ENCODE measurements around the gene INPP4B.

Gene INPP4B

DNA sequence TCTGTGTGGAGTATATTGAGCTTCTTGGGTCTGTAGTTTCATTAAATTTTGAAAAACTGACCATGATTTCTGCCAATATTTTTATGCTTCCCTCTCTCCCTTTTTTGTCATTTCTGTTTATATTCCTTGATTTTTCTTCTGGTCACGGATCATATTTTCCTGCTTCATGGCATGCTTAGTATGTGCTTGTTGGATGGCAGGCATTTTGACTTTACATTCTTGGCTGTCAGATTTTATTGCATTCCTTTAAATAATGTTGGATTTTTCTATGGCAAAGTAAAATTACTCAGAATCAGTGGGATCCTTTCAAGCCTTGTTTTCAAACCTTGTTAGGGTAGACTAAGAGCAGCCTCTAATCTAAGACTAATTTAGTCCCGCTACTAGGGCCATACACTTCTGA lies 677.9 kb downstream of the INPP4B start:
- no peaks in the 10 kb centered on the region for H3K36me3 ChIP-seq (ENCODE audit: control insufficient read depth, insufficient read depth, low read length)
- H3K4me3 ChIP-seq (ENCODE audit: low read depth, low read length) = no peak overlapping the region
- no peaks in the 10 kb centered on the region for H3K4me1 ChIP-seq (ENCODE audit: control insufficient read depth, insufficient read depth, low read length)
- no peaks in the 10 kb centered on the region for H3K9me3 ChIP-seq (ENCODE audit: control insufficient read depth, insufficient read depth, low read length)
- no peak overlapping the region for H3K27ac ChIP-seq (ENCODE audit: low read depth, low read length)
- no peak overlapping the region for H3K9ac ChIP-seq (ENCODE audit: low read depth, low read length)
- no peaks in the 10 kb centered on the region for H3K27me3 ChIP-seq (ENCODE audit: control insufficient read depth, insufficient read depth, low read length)

DNA sequence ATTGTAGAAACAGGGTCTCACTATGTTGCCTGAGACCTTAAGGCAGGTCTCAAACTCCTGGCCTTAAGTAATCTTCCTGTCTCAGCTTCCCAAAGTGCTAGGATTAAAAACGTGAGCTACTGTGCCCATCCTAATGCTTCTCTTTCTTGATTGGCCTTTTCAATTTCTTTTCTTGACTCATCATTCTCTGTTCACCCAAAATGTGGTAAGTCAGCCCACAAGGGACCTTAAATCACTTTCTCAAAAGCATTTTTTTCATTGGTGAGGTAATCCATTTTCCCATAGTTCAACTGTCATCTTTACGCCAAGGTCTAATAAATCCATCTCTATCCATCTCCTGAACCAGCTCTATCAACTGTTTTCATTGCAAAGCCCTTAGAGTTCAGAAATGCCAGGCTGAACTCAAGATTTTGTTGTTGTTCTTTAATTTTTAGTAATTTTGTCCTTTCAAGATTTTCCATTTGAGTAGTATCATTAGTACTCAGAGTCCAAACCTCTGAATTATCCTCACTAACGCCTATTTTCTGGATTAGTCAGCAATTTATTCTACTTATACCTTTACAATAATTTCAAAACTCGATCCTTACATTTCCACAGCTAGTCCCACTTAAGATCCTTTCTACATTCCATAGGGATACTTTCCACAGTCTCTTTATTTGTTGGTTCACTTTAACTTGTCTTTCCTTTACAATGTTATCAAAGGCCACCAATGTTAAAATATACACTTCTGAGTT lies 681.2 kb downstream of the INPP4B start:
- Histone ChIP-seq H3K27me3 (ENCODE audit: control insufficient read depth, insufficient read depth, low read length) (no peaks in the 10 kb centered on the region), H3K9me3 (ENCODE audit: control insufficient read depth, insufficient read depth, low read length) (no peaks in the 10 kb centered on the region), H3K9ac (ENCODE audit: low read depth, low read length) (no peak overlapping the region), H3K36me3 (ENCODE audit: control insufficient read depth, insufficient read depth, low read length) (no peaks in the 10 kb centered on the region), H3K27ac (ENCODE audit: low read depth, low read length) (no peak overlapping the region), H3K4me3 (ENCODE audit: low read depth, low read length) (no peak overlapping the region), H3K4me1 (ENCODE audit: control insufficient read depth, insufficient read depth, low read length) (no peaks in the 10 kb centered on the region)

DNA sequence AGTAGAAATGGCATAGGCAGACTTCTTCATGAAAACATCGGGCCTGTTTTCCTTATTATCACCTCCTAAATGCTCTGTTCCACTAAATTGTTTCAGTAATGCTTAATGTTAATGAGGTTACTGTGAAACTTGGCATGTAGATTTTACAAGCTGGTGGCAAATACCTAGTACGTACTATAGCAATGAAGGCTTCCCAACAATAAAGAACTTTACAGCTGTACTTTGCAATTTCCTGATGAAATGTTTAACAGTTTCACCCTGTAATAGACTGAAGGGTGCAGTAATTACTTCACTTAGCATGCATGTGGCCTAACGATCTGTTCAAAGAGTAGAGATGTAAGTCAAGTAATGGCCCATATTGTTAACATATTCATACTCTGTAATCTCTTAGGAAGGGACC lies 685.0 kb downstream of the INPP4B start:
- no peak overlapping the region for H3K4me3 ChIP-seq (ENCODE audit: low read depth, low read length)
- H3K27me3 ChIP-seq (ENCODE audit: control insufficient read depth, insufficient read depth, low read length) = no peaks in the 10 kb centered on the region
- no peaks in the 10 kb centered on the region for H3K9me3 ChIP-seq (ENCODE audit: control insufficient read depth, insufficient read depth, low read length)
- H3K9ac ChIP-seq (ENCODE audit: low read depth, low read length) = no peak overlapping the region
- H3K4me1 ChIP-seq (ENCODE audit: control insufficient read depth, insufficient read depth, low read length) = no peaks in the 10 kb centered on the region
- H3K27ac ChIP-seq (ENCODE audit: low read depth, low read length) = no peak overlapping the region
- H3K36me3 ChIP-seq (ENCODE audit: control insufficient read depth, insufficient read depth, low read length) = no peaks in the 10 kb centered on the region

DNA sequence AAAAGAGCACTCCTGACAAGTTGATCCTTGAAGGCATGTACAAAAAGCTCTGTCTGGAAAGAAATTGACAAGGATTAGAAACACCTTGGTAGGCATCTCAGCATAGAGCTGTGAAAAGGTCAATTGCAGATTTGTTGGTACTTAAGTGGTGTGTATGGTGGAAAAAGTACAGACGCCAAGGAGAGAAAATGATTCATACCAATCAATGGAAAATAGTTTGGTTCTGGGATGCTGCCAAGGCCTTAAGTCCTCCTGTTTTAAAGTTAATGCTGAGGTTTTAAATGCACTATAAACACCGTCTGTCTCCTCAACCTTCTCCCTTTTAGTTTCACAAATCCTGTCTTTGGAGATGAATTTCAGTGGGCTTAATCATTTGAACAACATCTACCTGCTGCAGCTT lies 685.6 kb downstream of the INPP4B start:
- Histone ChIP-seq H3K27me3 (ENCODE audit: control insufficient read depth, insufficient read depth, low read length) (no peaks in the 10 kb centered on the region), H3K4me3 (ENCODE audit: low read depth, low read length) (no peak overlapping the region), H3K27ac (ENCODE audit: low read depth, low read length) (no peak overlapping the region), H3K9me3 (ENCODE audit: control insufficient read depth, insufficient read depth, low read length) (no peaks in the 10 kb centered on the region), H3K9ac (ENCODE audit: low read depth, low read length) (no peak overlapping the region), H3K36me3 (ENCODE audit: control insufficient read depth, insufficient read depth, low read length) (no peaks in the 10 kb centered on the region), H3K4me1 (ENCODE audit: control insufficient read depth, insufficient read depth, low read length) (no peaks in the 10 kb centered on the region)

DNA sequence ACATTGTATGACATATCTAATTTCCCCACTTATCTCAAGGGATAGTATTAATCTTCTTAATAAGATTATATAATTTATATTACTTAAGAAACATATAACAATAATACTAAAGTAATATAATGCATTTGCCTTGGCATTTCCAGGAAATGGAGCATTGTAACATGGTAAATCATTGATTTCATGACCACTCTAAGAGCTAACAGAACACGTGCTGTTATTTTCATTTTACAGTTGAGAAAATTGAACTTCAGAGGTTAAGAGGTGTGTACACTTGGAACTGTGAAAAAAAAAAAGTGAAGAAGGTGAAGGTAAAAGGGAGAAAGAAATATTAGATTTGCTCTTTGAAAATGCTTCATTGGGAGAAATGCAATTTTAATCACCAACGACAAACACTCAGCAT lies 687.1 kb downstream of the INPP4B start:
- no peak overlapping the region for H3K4me3 ChIP-seq (ENCODE audit: low read depth, low read length)
- H3K36me3 ChIP-seq (ENCODE audit: control insufficient read depth, insufficient read depth, low read length) = no peaks in the 10 kb centered on the region
- no peaks in the 10 kb centered on the region for H3K9me3 ChIP-seq (ENCODE audit: control insufficient read depth, insufficient read depth, low read length)
- no peaks in the 10 kb centered on the region for H3K4me1 ChIP-seq (ENCODE audit: control insufficient read depth, insufficient read depth, low read length)
- no peak overlapping the region for H3K9ac ChIP-seq (ENCODE audit: low read depth, low read length)
- no peaks in the 10 kb centered on the region for H3K27me3 ChIP-seq (ENCODE audit: control insufficient read depth, insufficient read depth, low read length)
- H3K27ac ChIP-seq (ENCODE audit: low read depth, low read length) = no peak overlapping the region

DNA sequence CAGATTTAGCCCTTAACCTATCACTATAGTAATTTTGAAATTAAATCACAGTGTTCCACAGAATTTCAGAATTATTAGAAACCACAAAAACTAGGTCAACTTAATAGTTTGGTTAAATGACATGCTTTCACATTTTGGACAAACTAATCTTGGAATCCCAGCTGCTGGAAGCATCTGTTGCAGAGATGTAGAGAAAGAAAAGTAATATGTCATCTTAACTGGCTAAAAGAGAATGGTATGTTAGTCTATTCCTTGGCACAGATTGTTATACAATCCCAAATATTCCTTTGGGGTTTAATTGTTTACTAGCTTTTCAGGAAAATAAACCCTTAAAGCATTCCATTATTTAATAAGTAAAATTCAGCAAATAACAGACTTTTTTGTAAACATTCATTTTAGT lies 689.8 kb downstream of the INPP4B start:
- no peak overlapping the region for H3K9ac ChIP-seq (ENCODE audit: low read depth, low read length)
- H3K4me3 ChIP-seq (ENCODE audit: low read depth, low read length) = no peak overlapping the region
- H3K27me3 ChIP-seq (ENCODE audit: control insufficient read depth, insufficient read depth, low read length) = no peaks in the 10 kb centered on the region
- no peaks in the 10 kb centered on the region for H3K9me3 ChIP-seq (ENCODE audit: control insufficient read depth, insufficient read depth, low read length)
- H3K27ac ChIP-seq (ENCODE audit: low read depth, low read length) = no peak overlapping the region
- H3K36me3 ChIP-seq (ENCODE audit: control insufficient read depth, insufficient read depth, low read length) = no peaks in the 10 kb centered on the region
- no peaks in the 10 kb centered on the region for H3K4me1 ChIP-seq (ENCODE audit: control insufficient read depth, insufficient read depth, low read length)

DNA sequence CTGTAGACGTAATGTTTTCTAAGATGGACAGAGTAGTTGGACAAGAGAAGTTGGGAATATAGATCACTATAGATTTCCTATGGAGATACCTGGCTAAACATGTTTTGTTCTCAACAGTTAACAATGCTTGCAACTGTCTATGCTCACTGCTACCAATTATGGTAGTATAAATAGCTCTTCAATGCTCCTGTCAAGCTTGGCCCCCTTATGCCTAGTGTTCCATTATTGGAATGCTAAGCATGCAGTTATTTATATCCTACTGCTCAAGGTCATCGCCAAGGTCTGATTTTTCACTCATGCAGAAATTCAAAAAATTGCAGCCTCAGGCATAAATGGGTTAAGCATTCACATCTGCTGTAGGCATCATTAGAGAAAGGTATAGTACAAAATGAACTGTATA lies 690.8 kb downstream of the INPP4B start:
- no peaks in the 10 kb centered on the region for H3K9me3 ChIP-seq (ENCODE audit: control insufficient read depth, insufficient read depth, low read length)
- H3K4me1 ChIP-seq (ENCODE audit: control insufficient read depth, insufficient read depth, low read length) = no peaks in the 10 kb centered on the region
- no peaks in the 10 kb centered on the region for H3K36me3 ChIP-seq (ENCODE audit: control insufficient read depth, insufficient read depth, low read length)
- H3K27me3 ChIP-seq (ENCODE audit: control insufficient read depth, insufficient read depth, low read length) = no peaks in the 10 kb centered on the region
- no peak overlapping the region for H3K4me3 ChIP-seq (ENCODE audit: low read depth, low read length)
- H3K27ac ChIP-seq (ENCODE audit: low read depth, low read length) = no peak overlapping the region
- no peak overlapping the region for H3K9ac ChIP-seq (ENCODE audit: low read depth, low read length)

DNA sequence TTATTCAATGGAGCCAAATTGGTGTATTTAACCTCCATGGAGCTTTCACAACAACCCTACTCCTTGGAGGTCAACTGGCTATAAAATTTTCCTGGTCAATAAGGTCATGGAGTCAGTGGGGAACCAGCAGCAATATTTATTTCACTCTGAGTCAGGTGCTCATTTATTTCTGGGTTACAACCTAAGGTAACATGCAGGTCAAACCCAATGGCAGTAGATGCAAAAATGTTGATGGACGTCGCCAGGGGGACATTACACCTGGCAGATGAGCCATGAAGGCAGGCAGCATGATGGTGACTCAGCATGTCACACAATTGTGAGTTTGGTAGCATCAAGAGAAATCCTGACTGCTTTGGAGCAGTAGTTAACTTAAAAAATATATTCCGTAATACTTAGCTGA lies 695.6 kb downstream of the INPP4B start:
- Histone ChIP-seq H3K36me3 (ENCODE audit: control insufficient read depth, insufficient read depth, low read length) (no peaks in the 10 kb centered on the region), H3K9ac (ENCODE audit: low read depth, low read length) (no peak overlapping the region), H3K4me1 (ENCODE audit: control insufficient read depth, insufficient read depth, low read length) (no peaks in the 10 kb centered on the region), H3K27me3 (ENCODE audit: control insufficient read depth, insufficient read depth, low read length) (no peaks in the 10 kb centered on the region), H3K9me3 (ENCODE audit: control insufficient read depth, insufficient read depth, low read length) (no peaks in the 10 kb centered on the region), H3K27ac (ENCODE audit: low read depth, low read length) (no peak overlapping the region), H3K4me3 (ENCODE audit: low read depth, low read length) (no peak overlapping the region)

DNA sequence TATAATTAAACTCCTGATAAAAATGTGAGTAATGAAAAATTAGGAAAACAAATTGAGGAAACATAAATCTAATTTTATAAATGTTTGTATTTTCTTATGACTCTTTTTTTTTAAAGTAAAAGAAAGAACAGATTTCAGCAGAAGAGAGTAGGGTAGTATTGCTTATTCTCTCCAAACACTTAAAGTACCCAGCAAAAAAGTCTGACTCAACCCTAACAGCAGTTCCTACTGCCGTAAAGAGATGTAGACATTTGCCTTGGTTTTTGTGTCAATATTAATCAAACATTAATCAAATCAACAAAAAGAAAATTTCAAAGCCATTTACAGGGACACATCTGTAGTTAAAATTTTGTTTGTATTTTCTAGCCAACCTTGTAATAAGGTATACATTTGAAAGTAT lies 701.3 kb downstream of the INPP4B start:
- H3K9ac ChIP-seq (ENCODE audit: low read depth, low read length) = no peak overlapping the region
- no peak overlapping the region for H3K27ac ChIP-seq (ENCODE audit: low read depth, low read length)
- no peaks in the 10 kb centered on the region for H3K9me3 ChIP-seq (ENCODE audit: control insufficient read depth, insufficient read depth, low read length)
- no peaks in the 10 kb centered on the region for H3K4me1 ChIP-seq (ENCODE audit: control insufficient read depth, insufficient read depth, low read length)
- no peaks in the 10 kb centered on the region for H3K36me3 ChIP-seq (ENCODE audit: control insufficient read depth, insufficient read depth, low read length)
- no peaks in the 10 kb centered on the region for H3K27me3 ChIP-seq (ENCODE audit: control insufficient read depth, insufficient read depth, low read length)
- no peak overlapping the region for H3K4me3 ChIP-seq (ENCODE audit: low read depth, low read length)

DNA sequence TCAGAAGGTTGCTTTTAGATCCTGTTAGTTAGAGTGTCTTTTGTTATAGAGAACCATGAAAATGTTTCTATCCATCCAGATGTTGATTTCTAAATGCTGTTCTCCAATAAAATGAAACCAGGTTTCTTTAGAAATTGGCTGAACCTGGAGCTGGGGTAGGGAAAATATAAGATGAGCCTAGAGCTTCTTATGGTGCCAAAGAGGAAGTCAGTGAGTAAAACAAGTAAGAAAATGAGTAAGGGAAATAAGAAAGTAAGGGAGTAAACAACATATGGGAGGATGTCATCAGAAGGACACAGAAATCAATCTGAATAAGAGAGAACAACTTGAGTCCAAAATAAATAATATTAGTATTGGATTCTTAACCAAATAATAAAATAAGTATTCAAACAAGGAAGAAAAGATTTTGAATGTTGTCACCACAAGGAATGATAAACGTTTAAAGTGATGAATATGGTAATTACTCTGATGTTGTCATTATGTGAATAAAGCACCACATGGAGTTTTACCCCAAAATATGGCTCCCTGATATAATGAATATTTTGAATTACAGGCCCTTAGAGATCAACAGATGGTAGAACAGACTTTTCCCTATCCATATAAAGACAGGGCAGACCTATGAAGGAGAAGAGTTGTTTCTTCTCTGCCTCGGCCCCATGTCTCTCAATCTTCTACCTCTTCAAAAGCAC lies 703.6 kb downstream of the INPP4B start:
- Histone ChIP-seq H3K4me3 (ENCODE audit: low read depth, low read length) (no peak overlapping the region), H3K36me3 (ENCODE audit: control insufficient read depth, insufficient read depth, low read length) (no peaks in the 10 kb centered on the region), H3K4me1 (ENCODE audit: control insufficient read depth, insufficient read depth, low read length) (no peaks in the 10 kb centered on the region), H3K9me3 (ENCODE audit: control insufficient read depth, insufficient read depth, low read length) (no peaks in the 10 kb centered on the region), H3K9ac (ENCODE audit: low read depth, low read length) (no peak overlapping the region), H3K27ac (ENCODE audit: low read depth, low read length) (no peak overlapping the region), H3K27me3 (ENCODE audit: control insufficient read depth, insufficient read depth, low read length) (no peaks in the 10 kb centered on the region)

DNA sequence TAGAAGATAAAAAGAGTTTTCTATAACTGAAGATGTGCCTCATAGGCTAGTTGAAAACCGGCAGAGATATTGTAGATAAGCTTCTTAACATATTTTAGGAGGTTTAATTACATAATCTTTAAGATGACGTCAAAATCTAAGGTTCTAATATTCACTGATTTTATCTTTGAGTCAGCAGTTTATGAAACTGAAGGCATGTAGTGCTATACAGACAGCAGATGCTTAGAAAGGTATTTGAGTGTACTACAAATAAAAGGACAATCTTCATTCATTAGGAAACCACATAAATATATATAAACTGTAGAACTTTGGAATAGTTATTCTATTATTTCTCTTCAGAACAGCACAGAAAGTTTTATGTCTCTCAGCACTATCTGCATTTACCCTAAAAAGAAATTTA lies 704.9 kb downstream of the INPP4B start:
- no peak overlapping the region for H3K4me3 ChIP-seq (ENCODE audit: low read depth, low read length)
- H3K4me1 ChIP-seq (ENCODE audit: control insufficient read depth, insufficient read depth, low read length) = no peaks in the 10 kb centered on the region
- H3K27ac ChIP-seq (ENCODE audit: low read depth, low read length) = no peak overlapping the region
- no peaks in the 10 kb centered on the region for H3K9me3 ChIP-seq (ENCODE audit: control insufficient read depth, insufficient read depth, low read length)
- H3K36me3 ChIP-seq (ENCODE audit: control insufficient read depth, insufficient read depth, low read length) = no peaks in the 10 kb centered on the region
- no peaks in the 10 kb centered on the region for H3K27me3 ChIP-seq (ENCODE audit: control insufficient read depth, insufficient read depth, low read length)
- H3K9ac ChIP-seq (ENCODE audit: low read depth, low read length) = no peak overlapping the region
